ENCODE results near the gene AFF2.
A peak's percentile ranks its signal among the peaks of the same experiment; 100 is the strongest.

AFF2 gene

DNA sequence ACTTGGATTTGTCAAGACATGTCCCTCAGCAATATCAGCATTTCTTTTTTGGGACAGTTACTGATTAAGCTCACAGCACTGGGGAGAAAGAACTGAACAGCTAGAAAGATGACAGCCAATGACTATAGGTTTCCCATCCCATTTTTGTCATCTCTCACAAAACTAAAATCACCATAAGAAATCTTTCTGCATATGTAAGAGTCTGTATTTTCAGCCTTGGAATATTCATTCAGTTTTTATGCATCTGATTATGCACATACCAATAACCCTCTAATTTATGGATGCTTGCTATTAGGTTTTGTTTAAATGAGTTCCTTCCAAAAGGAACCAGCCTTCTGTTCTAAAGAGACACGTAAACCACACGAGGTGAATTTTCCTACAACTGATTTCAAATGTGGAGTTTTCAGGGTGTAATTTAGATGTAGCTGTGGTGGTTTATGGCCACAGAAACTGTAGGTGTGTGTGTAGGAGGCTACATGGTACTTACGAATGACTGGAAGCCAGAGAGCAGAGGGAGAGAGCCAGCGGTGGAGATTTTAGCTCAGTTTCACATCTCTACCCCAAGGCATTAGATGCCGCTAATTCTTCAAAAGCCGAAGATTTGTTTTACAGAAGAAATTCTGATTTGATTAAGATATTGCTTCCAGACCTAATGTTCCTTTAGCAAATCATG, 55.3 kb downstream of the AFF2 start:
- Histone ChIP-seq H3K27ac (ENCODE audit: low read depth, low read length, severe bottlenecking) (no peak overlapping the region), H3K36me3 (ENCODE audit: control insufficient read depth, insufficient read depth, low read length) (no peaks in the 10 kb centered on the region), H3K4me3 (ENCODE audit: extremely low read depth, insufficient read depth, low read length, poor library complexity, severe bottlenecking) (no peak overlapping the region), H3K4me1 (ENCODE audit: control insufficient read depth, insufficient read depth, low read length, poor library complexity, severe bottlenecking) (no peaks in the 10 kb centered on the region), H3K9me3 (ENCODE audit: control insufficient read depth, low read length) (no peaks in the 10 kb centered on the region)
- WGBS, 2 experiments (ENCODE audit: insufficient coverage in 2 of 2): 100% methylated on average over 1 of the region's 6 CpGs; no CpG with 5 or more reads in 1 of the 2 experiments

DNA sequence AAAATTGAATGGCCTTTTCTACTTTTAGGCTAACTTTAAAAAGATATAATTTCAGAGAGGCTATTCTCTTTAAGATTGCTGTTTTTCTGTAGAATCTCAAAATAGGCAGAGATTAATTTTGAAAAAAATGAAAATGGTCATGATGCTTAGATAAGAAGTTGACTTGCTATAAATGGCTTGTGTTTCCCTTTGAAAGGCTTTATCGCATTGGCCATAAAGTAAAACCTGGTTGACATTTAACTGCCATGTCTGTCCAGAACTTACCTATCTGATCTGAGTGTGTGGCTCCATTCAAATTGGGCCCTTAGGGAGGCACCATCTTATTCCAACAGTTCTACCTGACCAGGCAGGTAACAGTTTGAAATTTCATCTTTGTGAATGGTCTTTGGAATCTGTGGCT, 56.1 kb downstream of the AFF2 start:
- H3K9me3 ChIP-seq (ENCODE audit: control insufficient read depth, low read length): no peaks in the 10 kb centered on the region
- no peaks in the 10 kb centered on the region for H3K36me3 ChIP-seq (ENCODE audit: control insufficient read depth, insufficient read depth, low read length)
- no peaks in the 10 kb centered on the region for H3K4me1 ChIP-seq (ENCODE audit: control insufficient read depth, insufficient read depth, low read length, poor library complexity, severe bottlenecking)
- H3K27ac ChIP-seq (ENCODE audit: low read depth, low read length, severe bottlenecking): no peak overlapping the region
- no CpG with 5 or more reads among the region's 1 CpG for WGBS, 2 experiments (ENCODE audit: insufficient coverage in 2 of 2)
- no peak overlapping the region for H3K4me3 ChIP-seq (ENCODE audit: extremely low read depth, insufficient read depth, low read length, poor library complexity, severe bottlenecking)

DNA sequence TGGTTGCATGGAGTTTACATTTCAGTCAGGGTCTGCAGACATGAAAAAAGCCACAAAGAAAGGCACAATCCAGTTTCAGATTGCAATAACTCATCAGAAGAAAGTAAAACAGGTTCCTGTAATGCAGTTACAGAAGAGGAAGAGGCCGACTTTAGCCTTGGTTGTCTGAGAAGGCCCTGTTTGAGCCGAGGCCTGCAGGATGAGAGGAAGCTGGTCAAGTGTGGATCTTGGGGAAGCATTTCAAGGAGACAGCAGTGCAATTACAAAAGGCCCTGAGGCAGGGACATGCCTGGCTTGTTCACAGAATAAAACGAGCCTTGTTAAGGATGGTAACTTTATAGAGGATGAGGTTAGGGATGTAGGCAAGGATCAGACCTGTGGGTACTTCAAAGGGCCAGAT, 62.4 kb downstream of the AFF2 start:
- peaks cover 12% of the 10 kb centered on the region for H3K4me1 ChIP-seq (ENCODE audit: control insufficient read depth, insufficient read depth, low read length, poor library complexity, severe bottlenecking)
- H3K9me3 ChIP-seq (ENCODE audit: control insufficient read depth, low read length): no peaks in the 10 kb centered on the region
- H3K36me3 ChIP-seq (ENCODE audit: control insufficient read depth, insufficient read depth, low read length): no peaks in the 10 kb centered on the region
- H3K27ac ChIP-seq (ENCODE audit: low read depth, low read length, severe bottlenecking): no peak overlapping the region
- H3K4me3 ChIP-seq (ENCODE audit: extremely low read depth, insufficient read depth, low read length, poor library complexity, severe bottlenecking): no peak overlapping the region
- whole genome bisulfite sequencing, 2 experiments (ENCODE audit: insufficient coverage in 2 of 2): 67 to 81% methylated on average over 1 to 3 of the region's 3 CpGs

GRCh38 chrX:148567229-148567628, 66.8 kb downstream of the AFF2 start:
- no peaks in the 10 kb centered on the region for H3K36me3 ChIP-seq (ENCODE audit: control insufficient read depth, insufficient read depth, low read length)
- H3K4me3 ChIP-seq (ENCODE audit: extremely low read depth, insufficient read depth, low read length, poor library complexity, severe bottlenecking): no peak overlapping the region
- H3K27ac ChIP-seq (ENCODE audit: low read depth, low read length, severe bottlenecking): peak overlapping the region; percentile 95
- 48% methylated on average over 2 of the region's 3 CpGs; no CpG with 5 or more reads in 1 of the 2 experiments for WGBS, 2 experiments (ENCODE audit: insufficient coverage in 2 of 2)
- no peaks in the 10 kb centered on the region for H3K9me3 ChIP-seq (ENCODE audit: control insufficient read depth, low read length)
- peaks cover 20% of the 10 kb centered on the region for H3K4me1 ChIP-seq (ENCODE audit: control insufficient read depth, insufficient read depth, low read length, poor library complexity, severe bottlenecking)

GRCh38 chrX:148567779-148568178, 67.4 kb downstream of the AFF2 start:
- Histone ChIP-seq H3K36me3 (ENCODE audit: control insufficient read depth, insufficient read depth, low read length) (no peaks in the 10 kb centered on the region), H3K4me3 (ENCODE audit: extremely low read depth, insufficient read depth, low read length, poor library complexity, severe bottlenecking) (no peak overlapping the region), H3K4me1 (ENCODE audit: control insufficient read depth, insufficient read depth, low read length, poor library complexity, severe bottlenecking) (peaks cover 20% of the 10 kb centered on the region), H3K27ac (ENCODE audit: low read depth, low read length, severe bottlenecking) (peak overlapping the region; percentile 95), H3K9me3 (ENCODE audit: control insufficient read depth, low read length) (no peaks in the 10 kb centered on the region)
- 83% methylated on average over 1 of the region's 1 CpG; no CpG with 5 or more reads in 1 of the 2 experiments for WGBS, 2 experiments (ENCODE audit: insufficient coverage in 2 of 2)

- Histone ChIP-seq H3K4me1 (ENCODE audit: control insufficient read depth, insufficient read depth, low read length, poor library complexity, severe bottlenecking) (peaks cover 20% of the 10 kb centered on the region), H3K36me3 (ENCODE audit: control insufficient read depth, insufficient read depth, low read length) (no peaks in the 10 kb centered on the region), H3K27ac (ENCODE audit: low read depth, low read length, severe bottlenecking) (no peak overlapping the region), H3K9me3 (ENCODE audit: control insufficient read depth, low read length) (no peaks in the 10 kb centered on the region), H3K4me3 (ENCODE audit: extremely low read depth, insufficient read depth, low read length, poor library complexity, severe bottlenecking) (no peak overlapping the region)
- no CpG with 5 or more reads among the region's 2 CpGs for whole genome bisulfite sequencing, 2 experiments (ENCODE audit: insufficient coverage in 2 of 2)
Measured at GRCh38 chrX:148568763-148569162, 68.3 kb downstream of the AFF2 start.

GRCh38 chrX:148572337-148572736, 71.9 kb downstream of the AFF2 start:
- peaks cover 15% of the 10 kb centered on the region for H3K4me1 ChIP-seq (ENCODE audit: control insufficient read depth, insufficient read depth, low read length, poor library complexity, severe bottlenecking)
- no peaks in the 10 kb centered on the region for H3K9me3 ChIP-seq (ENCODE audit: control insufficient read depth, low read length)
- H3K4me3 ChIP-seq (ENCODE audit: extremely low read depth, insufficient read depth, low read length, poor library complexity, severe bottlenecking): no peak overlapping the region
- no peaks in the 10 kb centered on the region for H3K36me3 ChIP-seq (ENCODE audit: control insufficient read depth, insufficient read depth, low read length)
- no peak overlapping the region for H3K27ac ChIP-seq (ENCODE audit: low read depth, low read length, severe bottlenecking)
- WGBS, 2 experiments (ENCODE audit: insufficient coverage in 2 of 2): no CpG with 5 or more reads among the region's 4 CpGs

DNA sequence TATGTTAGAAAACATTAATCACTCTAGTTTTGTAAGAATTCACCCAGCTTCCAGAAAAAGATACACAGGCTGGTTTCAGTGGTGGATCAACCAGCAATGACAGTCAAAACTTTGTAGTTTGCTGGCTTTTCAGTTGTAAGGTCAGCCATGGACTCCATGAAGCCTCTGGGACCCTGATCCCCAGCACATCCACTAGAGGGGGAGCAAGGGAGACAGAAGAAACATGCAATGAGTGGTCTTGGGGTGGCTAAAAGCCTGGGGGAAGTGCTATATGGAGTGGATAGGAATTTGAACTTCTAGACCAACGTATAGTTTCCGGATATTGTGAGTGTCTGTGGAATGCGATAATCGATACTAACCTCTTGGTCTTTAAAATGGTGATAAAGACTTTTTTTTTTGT, 72.7 kb downstream of the AFF2 start:
- H3K4me3 ChIP-seq (ENCODE audit: extremely low read depth, insufficient read depth, low read length, poor library complexity, severe bottlenecking): no peak overlapping the region
- no peaks in the 10 kb centered on the region for H3K36me3 ChIP-seq (ENCODE audit: control insufficient read depth, insufficient read depth, low read length)
- WGBS, 2 experiments (ENCODE audit: insufficient coverage in 2 of 2): 70% methylated on average over 2 of the region's 4 CpGs; no CpG with 5 or more reads in 1 of the 2 experiments
- H3K4me1 ChIP-seq (ENCODE audit: control insufficient read depth, insufficient read depth, low read length, poor library complexity, severe bottlenecking): peaks cover 16% of the 10 kb centered on the region
- H3K9me3 ChIP-seq (ENCODE audit: control insufficient read depth, low read length): no peaks in the 10 kb centered on the region
- H3K27ac ChIP-seq (ENCODE audit: low read depth, low read length, severe bottlenecking): no peak overlapping the region

- H3K9me3 ChIP-seq (ENCODE audit: control insufficient read depth, low read length): no peaks in the 10 kb centered on the region
- no CpG with 5 or more reads among the region's 3 CpGs for WGBS, 2 experiments (ENCODE audit: insufficient coverage in 2 of 2)
- no peak overlapping the region for H3K4me3 ChIP-seq (ENCODE audit: extremely low read depth, insufficient read depth, low read length, poor library complexity, severe bottlenecking)
- H3K27ac ChIP-seq (ENCODE audit: low read depth, low read length, severe bottlenecking): no peak overlapping the region
- H3K4me1 ChIP-seq (ENCODE audit: control insufficient read depth, insufficient read depth, low read length, poor library complexity, severe bottlenecking): peaks cover 12% of the 10 kb centered on the region
- H3K36me3 ChIP-seq (ENCODE audit: control insufficient read depth, insufficient read depth, low read length): no peaks in the 10 kb centered on the region
Measured at GRCh38 chrX:148574237-148574973, 74.0 kb downstream of the AFF2 start.

- WGBS, 2 experiments (ENCODE audit: insufficient coverage in 2 of 2): no CpG with 5 or more reads among the region's 6 CpGs
- H3K27ac ChIP-seq (ENCODE audit: low read depth, low read length, severe bottlenecking): no peak overlapping the region
- no peak overlapping the region for H3K4me3 ChIP-seq (ENCODE audit: extremely low read depth, insufficient read depth, low read length, poor library complexity, severe bottlenecking)
- no peaks in the 10 kb centered on the region for H3K9me3 ChIP-seq (ENCODE audit: control insufficient read depth, low read length)
- H3K36me3 ChIP-seq (ENCODE audit: control insufficient read depth, insufficient read depth, low read length): no peaks in the 10 kb centered on the region
- peaks cover 12% of the 10 kb centered on the region for H3K4me1 ChIP-seq (ENCODE audit: control insufficient read depth, insufficient read depth, low read length, poor library complexity, severe bottlenecking)
Measured at GRCh38 chrX:148576396-148576795, 76.0 kb downstream of the AFF2 start.

GRCh38 chrX:148577741-148578140, 77.3 kb downstream of the AFF2 start:
- H3K4me1 ChIP-seq (ENCODE audit: control insufficient read depth, insufficient read depth, low read length, poor library complexity, severe bottlenecking): peaks cover 12% of the 10 kb centered on the region
- WGBS, 2 experiments (ENCODE audit: insufficient coverage in 2 of 2): 71 to 83% methylated on average over 1 to 2 of the region's 3 CpGs
- no peak overlapping the region for H3K4me3 ChIP-seq (ENCODE audit: extremely low read depth, insufficient read depth, low read length, poor library complexity, severe bottlenecking)
- H3K36me3 ChIP-seq (ENCODE audit: control insufficient read depth, insufficient read depth, low read length): no peaks in the 10 kb centered on the region
- no peaks in the 10 kb centered on the region for H3K9me3 ChIP-seq (ENCODE audit: control insufficient read depth, low read length)
- no peak overlapping the region for H3K27ac ChIP-seq (ENCODE audit: low read depth, low read length, severe bottlenecking)
